ENCODE results near the gene HEBP1.

The HEBP1 gene

GRCh38 chr12:12945591-12945990 is 54.5 kb downstream of the HEBP1 start:
- DNase-seq, result no peak

- no peak for DNase-seq
These were observed 56.3 kb downstream of the HEBP1 start for GRCh38 chr12:12943586-12944260.

GRCh38 chr12:12941450-12942350 is 58.4 kb downstream of the HEBP1 start:
- DNase-seq, result no peak

GRCh38 chr12:12939888-12940287 is 60.2 kb downstream of the HEBP1 start:
- DNase-seq, result no peak

GRCh38 chr12:12938541-12938940 is 61.5 kb downstream of the HEBP1 start:
- DNase-seq, result no peak

- DNase-seq, result no peak
These were observed 63.0 kb downstream of the HEBP1 start for GRCh38 chr12:12936983-12937491.

GRCh38 chr12:12934556-12934955 is 65.5 kb downstream of the HEBP1 start:
- DNase-seq, result no peak

- no peak for DNase-seq
These were observed 66.3 kb downstream of the HEBP1 start for GRCh38 chr12:12933742-12934141.

GRCh38 chr12:12930633-12931219 is 69.3 kb downstream of the HEBP1 start:
- no peak for DNase-seq

GRCh38 chr12:12929696-12930095 is 70.4 kb downstream of the HEBP1 start:
- DNase-seq, result no peak

GRCh38 chr12:12927211-12928079 is 72.6 kb downstream of the HEBP1 start:
- DNase-seq, result peak; percentile 72

- no peak for DNase-seq
These were observed 73.4 kb downstream of the HEBP1 start for GRCh38 chr12:12926571-12927071.

GRCh38 chr12:12925388-12925787 is 74.7 kb downstream of the HEBP1 start:
- DNase-seq, result no peak

Measured in CD4-positive, alpha-beta T cell treated with Interleukin-10 for 1 hour (primary cell).